ENCODE results near the gene PPM1H.

GRCh38 chr12:62659453-62660295 lies 275.3 kb downstream of the PPM1H start:
- no peak for TF ChIP-seq ZNF580 (tag by site-specific recombination; IDR thresholded peaks at IDR 0.05)
- no peak for TF ChIP-seq ZNF280D (tag by site-specific recombination; IDR thresholded peaks at IDR 0.05)
- TF ChIP-seq ZNF121 (tag by site-specific recombination; IDR thresholded peaks at IDR 0.05), result no peak
- TF ChIP-seq PBX3 (CRISPR knock-in tag; IDR thresholded peaks at IDR 0.05), result no peak
- TF ChIP-seq CTCF (tag by site-specific recombination; IDR thresholded peaks at IDR 0.05), result no peak
